ENCODE data around the gene DIRAS2.

DIRAS2 gene

GRCh38 chr9:90580576-90580975, 62.0 kb downstream of the DIRAS2 start:
- Histone ChIP-seq H3K9ac (ENCODE audit: low read depth, low read length) (no peak overlapping the region), H3K4me1 (ENCODE audit: insufficient read depth, low read length) (no peaks in the 10 kb centered on the region), H3K9me3 (ENCODE audit: control insufficient read depth, insufficient read depth, low read length) (no peaks in the 10 kb centered on the region), H3K36me3 (ENCODE audit: insufficient read depth, low read length) (no peaks in the 10 kb centered on the region)

GRCh38 chr9:90579181-90579580, 63.4 kb downstream of the DIRAS2 start:
- Histone ChIP-seq H3K9ac (ENCODE audit: low read depth, low read length) (no peak overlapping the region), H3K9me3 (ENCODE audit: control insufficient read depth, insufficient read depth, low read length) (no peaks in the 10 kb centered on the region), H3K4me1 (ENCODE audit: insufficient read depth, low read length) (no peaks in the 10 kb centered on the region), H3K36me3 (ENCODE audit: insufficient read depth, low read length) (no peaks in the 10 kb centered on the region)

GRCh38 chr9:90578126-90578815, 64.4 kb downstream of the DIRAS2 start:
- H3K36me3 ChIP-seq (ENCODE audit: insufficient read depth, low read length) = no peaks in the 10 kb centered on the region
- H3K9me3 ChIP-seq (ENCODE audit: control insufficient read depth, insufficient read depth, low read length) = no peaks in the 10 kb centered on the region
- H3K9ac ChIP-seq (ENCODE audit: low read depth, low read length) = no peak overlapping the region
- no peaks in the 10 kb centered on the region for H3K4me1 ChIP-seq (ENCODE audit: insufficient read depth, low read length)

GRCh38 chr9:90569511-90569910, 73.1 kb downstream of the DIRAS2 start:
- Histone ChIP-seq H3K9me3 (ENCODE audit: control insufficient read depth, insufficient read depth, low read length) (no peaks in the 10 kb centered on the region), H3K4me1 (ENCODE audit: insufficient read depth, low read length) (no peaks in the 10 kb centered on the region), H3K9ac (ENCODE audit: low read depth, low read length) (no peak overlapping the region), H3K36me3 (ENCODE audit: insufficient read depth, low read length) (no peaks in the 10 kb centered on the region)

- Histone ChIP-seq H3K4me1 (ENCODE audit: insufficient read depth, low read length) (0 out of 2 replicates have a peak, but pooled peaks cover 1% of the 10 kb centered on the region), H3K36me3 (ENCODE audit: insufficient read depth, low read length) (no peaks in the 10 kb centered on the region), H3K9ac (ENCODE audit: low read depth, low read length) (no peak overlapping the region), H3K9me3 (ENCODE audit: control insufficient read depth, insufficient read depth, low read length) (no peaks in the 10 kb centered on the region)
Measured at GRCh38 chr9:90568667-90569066, 74.0 kb downstream of the DIRAS2 start.

- Histone ChIP-seq H3K9me3 (ENCODE audit: control insufficient read depth, insufficient read depth, low read length) (no peaks in the 10 kb centered on the region), H3K9ac (ENCODE audit: low read depth, low read length) (no peak overlapping the region), H3K36me3 (ENCODE audit: insufficient read depth, low read length) (no peaks in the 10 kb centered on the region), H3K4me1 (ENCODE audit: insufficient read depth, low read length) (0 out of 2 replicates have a peak, but pooled peaks cover 6% of the 10 kb centered on the region)
Measured at GRCh38 chr9:90562229-90562628, 80.4 kb downstream of the DIRAS2 start.
